Kidney (tissue), 14 donors: ENCODE data around the gene SYS1. TPM values are rescaled to one million over a fixed set of nuclear protein-coding genes. Genes with fewer than 3 reads are reported as not detected.
A peak's percentile ranks its signal among the peaks of the same experiment; 100 is the strongest.

ENCODE experiments used
- DNase-seq, 5 donors: peaks; one replicate each; pipeline ENCODE4 v3.0.0-alpha.2; 2013 to 2020
- FAIRE-seq: peaks from 2 replicates; lab custom pipeline; 2012; peaks lifted over from hg19 to GRCh38; lab: Jason Lieb, UNC
- H3K27ac ChIP-seq, 2 donors: one replicate each; pipeline ENCODE4 v1.7.0; 2013; ENCODE audit warnings: low read depth in 2 of 2, low read length in 2 of 2, inconsistent platforms in 1 of 2
- H3K27me3 ChIP-seq: one replicate; pipeline ENCODE4 v1.7.1; 2013; ENCODE audit warnings: low read length, inconsistent platforms; ENCODE audit not compliant: control insufficient read depth, insufficient read depth
- H3K36me3 ChIP-seq, 3 donors: one replicate each; pipeline versions ENCODE4 v1.7.0 to v1.7.1; 2013; ENCODE audit warnings: low read length in 3 of 3, control low read depth in 1 of 3, inconsistent platforms in 1 of 3; ENCODE audit not compliant: insufficient read depth in 3 of 3, control insufficient read depth in 2 of 3
- H3K4me1 ChIP-seq, 3 donors: one replicate each; pipeline versions ENCODE4 v1.7.0 to v1.7.1; 2013; ENCODE audit warnings: low read length in 3 of 3, inconsistent platforms in 1 of 3, low read depth in 1 of 3; ENCODE audit not compliant: control insufficient read depth in 2 of 3, insufficient read depth in 2 of 3
- H3K4me3 ChIP-seq, 3 donors: one replicate each; pipeline versions ENCODE4 v1.7.0 to v1.8.1; 2013; ENCODE audit warnings: low read length in 3 of 3, control low read depth in 1 of 3, inconsistent platforms in 1 of 3
- H3K9ac ChIP-seq, 3 donors: one replicate each; pipeline versions ENCODE4 v1.7.0 to v1.7.1; 2013; ENCODE audit warnings: low read length in 3 of 3, control low read depth in 1 of 3, inconsistent platforms in 1 of 3
- H3K9me3 ChIP-seq, 3 donors: one replicate each; pipeline versions ENCODE4 v1.7.0 to v1.7.1; 2013; ENCODE audit warnings: low read length in 3 of 3, control low read depth in 1 of 3, inconsistent platforms in 1 of 3; ENCODE audit not compliant: control insufficient read depth in 2 of 3, insufficient read depth in 1 of 3
- intact Hi-C: fragments of 100-400 bp; cut with DNase I; formaldehyde crosslinking; loops from one replicate; pipeline ENCODE4 v1.11.1; 2022
- polyA plus RNA-seq: library from polyadenylated mRNA; stranded (reverse); fragments of 350-450 nt; fragmentation: Illumina TruSeq; extraction: RNeasy Lipid Tissue Mini Kit (QIAGEN cat#74804); gene quantifications from one replicate; pipeline ENCODE4 v1.2.3, GENCODE V29; 2014; ENCODE audit warnings: low read depth, low replicate concordance; ENCODE audit not compliant: insufficient read depth
- total RNA-seq: library from RNA; stranded (reverse); fragmentation: NEBNext Ultra II Directional; extraction: Animal tissue kit (Norgen Biotek cat#: 25700); gene quantifications from one replicate; pipeline ENCODE4 v1.2.1, GENCODE V29; 2021
- TF ChIP-seq, protein P1 (sequence below): IDR thresholded peaks from 3 replicates; pipeline ENCODE4 v1.5.1; 2012; ENCODE audit warnings: mild to moderate bottlenecking, moderate library complexity, borderline replicate concordance; ENCODE audit not compliant: insufficient read depth; ENCODE audit errors: extremely low read depth
- donor health status: control.
- donor health status: control.
- donor health status: control.
- donor health status: control.
- donor health status: control.
- donor health status: DM: yes; HTN: yes; CAD: no.
- donor health status: Normal renal cell carcinoma (clear cell type).

Gene SYS1
- total and polyA plus RNA-seq, 2 donors from 2014 or later = 38.7 to 39.8 TPM

DNA sequence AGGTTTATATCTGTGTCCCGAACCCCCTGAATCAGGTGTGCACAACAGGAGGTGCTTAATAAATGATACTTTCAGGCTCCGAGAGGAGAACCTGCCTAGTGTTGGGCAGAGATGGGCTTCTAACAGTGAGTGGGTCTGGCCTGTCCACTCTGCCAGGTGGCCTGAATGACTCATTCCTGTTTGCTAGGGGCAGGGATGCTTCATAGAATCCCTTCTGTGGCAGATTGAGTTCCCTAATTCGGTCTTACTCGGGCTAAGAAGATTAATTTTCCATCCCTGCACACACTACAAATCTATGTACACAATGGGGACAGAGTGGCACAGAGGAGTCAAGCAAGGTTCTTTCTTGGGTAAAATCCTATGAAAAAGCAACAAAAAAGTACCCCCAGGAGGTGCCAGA lies 34.5 kb upstream of the SYS1 start:
- intact Hi-C loops = no loop called here
- Histone ChIP-seq H3K4me1 (peaks cover 0 to 24% (median 19%) of the 10 kb centered on the region in 3 donors), H3K9me3 (no peaks in the 10 kb centered on the region), H3K27ac (peak overlapping the region; percentile 47 to 49), H3K36me3 (peaks cover 2 to 73% (median 46%) of the 10 kb centered on the region in 3 donors), H3K9ac (peak overlapping the region in 1 of 3 donors; percentile 15), H3K4me3 (no peak overlapping the region), H3K27me3 (no peaks in the 10 kb centered on the region)
- TF ChIP-seq, protein P1, sequence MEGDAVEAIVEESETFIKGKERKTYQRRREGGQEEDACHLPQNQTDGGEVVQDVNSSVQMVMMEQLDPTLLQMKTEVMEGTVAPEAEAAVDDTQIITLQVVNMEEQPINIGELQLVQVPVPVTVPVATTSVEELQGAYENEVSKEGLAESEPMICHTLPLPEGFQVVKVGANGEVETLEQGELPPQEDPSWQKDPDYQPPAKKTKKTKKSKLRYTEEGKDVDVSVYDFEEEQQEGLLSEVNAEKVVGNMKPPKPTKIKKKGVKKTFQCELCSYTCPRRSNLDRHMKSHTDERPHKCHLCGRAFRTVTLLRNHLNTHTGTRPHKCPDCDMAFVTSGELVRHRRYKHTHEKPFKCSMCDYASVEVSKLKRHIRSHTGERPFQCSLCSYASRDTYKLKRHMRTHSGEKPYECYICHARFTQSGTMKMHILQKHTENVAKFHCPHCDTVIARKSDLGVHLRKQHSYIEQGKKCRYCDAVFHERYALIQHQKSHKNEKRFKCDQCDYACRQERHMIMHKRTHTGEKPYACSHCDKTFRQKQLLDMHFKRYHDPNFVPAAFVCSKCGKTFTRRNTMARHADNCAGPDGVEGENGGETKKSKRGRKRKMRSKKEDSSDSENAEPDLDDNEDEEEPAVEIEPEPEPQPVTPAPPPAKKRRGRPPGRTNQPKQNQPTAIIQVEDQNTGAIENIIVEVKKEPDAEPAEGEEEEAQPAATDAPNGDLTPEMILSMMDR = no peak
- no peak for DNase-seq
- FAIRE-seq = no peak

DNA sequence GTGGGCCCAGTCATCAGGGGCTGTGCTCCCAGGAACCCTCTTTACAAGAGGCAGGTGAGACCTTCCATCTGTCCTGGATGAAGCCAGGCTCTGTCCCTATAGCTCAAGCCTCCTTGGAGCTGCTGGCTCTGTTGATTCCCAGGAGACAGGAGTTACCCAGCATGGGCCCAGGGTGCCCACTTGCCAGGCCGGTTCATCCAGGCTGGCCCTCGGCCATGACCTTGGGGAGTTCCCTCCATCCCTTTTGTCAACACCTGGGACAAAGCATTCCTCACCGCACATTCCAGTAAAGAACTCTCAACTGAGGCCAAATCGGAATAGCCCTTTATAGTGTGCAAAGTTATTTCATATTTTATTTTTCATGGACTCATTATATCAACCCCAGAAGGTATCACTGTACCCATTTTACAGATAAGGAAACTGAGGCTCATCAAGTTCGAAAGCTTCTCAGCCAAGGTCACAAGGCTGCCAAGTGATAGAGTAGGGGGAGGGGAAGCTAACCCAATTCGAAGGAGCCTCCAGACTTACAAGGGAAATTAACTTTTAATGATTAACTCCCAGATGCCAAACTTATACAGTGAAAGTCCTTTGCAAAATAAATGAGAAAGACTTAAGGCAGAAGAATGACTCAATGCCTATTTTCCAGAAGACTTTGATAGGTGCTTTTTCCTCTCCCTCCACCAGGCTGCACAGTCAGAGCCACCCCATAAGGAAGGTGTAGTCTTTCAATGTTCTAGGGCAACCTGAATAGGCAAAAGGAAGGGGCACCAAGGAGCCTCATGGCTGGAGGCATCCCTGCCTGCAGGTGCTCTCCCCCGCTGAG lies 33.2 kb upstream of the SYS1 start:
- Histone ChIP-seq H3K27ac (peak overlapping the region; percentile 58 to 77), H3K4me1 (peaks cover 0 to 24% (median 19%) of the 10 kb centered on the region in 3 donors), H3K9ac (peak overlapping the region in 1 of 3 donors; percentile 15), H3K27me3 (no peaks in the 10 kb centered on the region), H3K9me3 (no peaks in the 10 kb centered on the region), H3K4me3 (no peak overlapping the region), H3K36me3 (peaks cover 3 to 69% (median 47%) of the 10 kb centered on the region in 3 donors)
- intact Hi-C loops = no loop called here
- FAIRE-seq = no peak
- TF ChIP-seq, protein P1 = no peak
- DNase-seq = peak in 2 of 5 donors; percentile 11 to 44

DNA sequence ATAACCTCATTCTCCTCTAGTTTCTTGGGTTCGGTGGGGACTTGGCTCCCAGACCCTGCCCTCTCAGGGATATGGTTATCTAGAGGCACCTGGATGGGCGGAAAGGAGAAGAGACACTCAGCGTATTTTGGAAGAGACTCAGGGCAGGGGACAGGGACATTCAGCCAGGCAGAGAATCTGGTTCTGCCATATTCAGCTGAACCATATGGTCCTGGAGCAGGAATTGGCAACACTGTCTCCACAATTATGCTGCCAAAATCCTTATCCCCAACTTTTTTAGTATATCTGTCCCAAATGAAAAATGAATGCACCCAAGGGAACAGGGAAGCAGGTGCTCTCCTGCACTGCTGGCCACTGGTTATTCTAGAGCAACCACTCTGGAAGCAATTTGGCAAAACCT lies 32.5 kb upstream of the SYS1 start:
- Histone ChIP-seq H3K27ac (peak overlapping the region; percentile 30 to 54), H3K4me1 (peaks cover 0 to 27% (median 20%) of the 10 kb centered on the region in 3 donors), H3K9ac (no peak overlapping the region), H3K36me3 (peaks cover 4 to 71% (median 46%) of the 10 kb centered on the region in 3 donors), H3K4me3 (no peak overlapping the region), H3K9me3 (no peaks in the 10 kb centered on the region), H3K27me3 (no peaks in the 10 kb centered on the region)
- no peak for FAIRE-seq
- DNase-seq = no peak
- intact Hi-C loops = no loop called here
- TF ChIP-seq, protein P1 = no peak
